CD4-positive, alpha-beta T cell treated with Interleukin-21 for 1 hour (primary cell): Measurements from ENCODE around the gene GZMB.
A peak's percentile ranks its signal among the peaks of the same experiment; 100 is the strongest.
"Not testable (repeated sequence)": the region's sequence is repeated elsewhere in the genome, so short reads cannot be mapped to it uniquely, and the experiment has no call there.

ENCODE experiments used
- DNase-seq: peaks from one replicate; pipeline ENCODE4 v3.0.0-alpha.2; 2020

GZMB gene

GRCh38 chr14:24630872-24631477 lies 3.0 kb downstream of the GZMB start:
- DNase-seq, result no peak

GRCh38 chr14:24630087-24630871 lies 3.7 kb downstream of the GZMB start:
- DNase-seq, result no peak

- DNase-seq, result no peak
Observed at GRCh38 chr14:24629521-24629920, 4.5 kb downstream of the GZMB start.

- DNase-seq, result no peak
Observed at GRCh38 chr14:24613747-24614146, 20.2 kb downstream of the GZMB start.

- DNase-seq, result no peak
Observed at GRCh38 chr14:24613241-24613640, 20.7 kb downstream of the GZMB start.

GRCh38 chr14:24612196-24612595 lies 21.8 kb downstream of the GZMB start:
- peak; percentile 35 for DNase-seq

- peak; percentile 42 for DNase-seq
Observed at GRCh38 chr14:24609655-24610344, 24.2 kb downstream of the GZMB start, which contains the start of gene GZMH. Gene GZMH (minus strand): TSS chr14:24609685. CDS start chr14:24609613, 72 bp downstream.

GRCh38 chr14:24607635-24608514 lies 26.1 kb downstream of the GZMB start:
- no peak for DNase-seq

- DNase-seq, result peak; percentile 22
Observed at GRCh38 chr14:24607081-24607480, 26.9 kb downstream of the GZMB start.

- no peak for DNase-seq
Observed at GRCh38 chr14:24606297-24606696, 27.7 kb downstream of the GZMB start.

GRCh38 chr14:24605435-24606190 lies 28.4 kb downstream of the GZMB start:
- peak; percentile 73 for DNase-seq

- no peak for DNase-seq
Observed at GRCh38 chr14:24597403-24597802, 36.6 kb downstream of the GZMB start.

GRCh38 chr14:24595073-24595808 lies 38.7 kb downstream of the GZMB start:
- no peak for DNase-seq

- not testable (repeated sequence) for DNase-seq
Observed at GRCh38 chr14:24591004-24591403, 43.0 kb downstream of the GZMB start.

- not testable (repeated sequence) for DNase-seq
Observed at GRCh38 chr14:24584402-24584801, 49.6 kb downstream of the GZMB start.
